MM.1S (cell line): ENCODE data around the gene NPVF.

Experiments used
- DNase-seq: peaks from one replicate; pipeline ENCODE4 v3.0.0-alpha.2; 2015
- H2AFZ ChIP-seq: fragments of 300-600 bp; sonication (generic); 2 replicates; pipeline ENCODE4 v1.6.0; 2016; ENCODE audit warnings: antibody characterized with exemption, low read length
- H3F3A ChIP-seq: fragments of 300-600 bp; sonication (generic); 2 replicates; pipeline ENCODE4 v1.6.1; 2016; ENCODE audit warnings: mild to moderate bottlenecking, antibody characterized with exemption, low read length, moderate library complexity, mixed read lengths; ENCODE audit not compliant: insufficient read depth
- H3K27ac ChIP-seq: fragments of 300-600 bp; sonication (generic); 2 replicates; pipeline ENCODE4 v1.5.1; 2016; ENCODE audit warnings: mild to moderate bottlenecking, low read length
- H3K27me3 ChIP-seq: fragments of 300-600 bp; sonication (generic); replicated peaks from 2 replicates; pipeline ENCODE4 v1.6.0; 2016; ENCODE audit warnings: low read length; ENCODE audit not compliant: insufficient read depth
- H3K36me3 ChIP-seq: fragments of 300-600 bp; sonication (generic); replicated peaks from 2 replicates; pipeline ENCODE4 v1.6.1; 2016; ENCODE audit warnings: mild to moderate bottlenecking, low read length, mixed read lengths; ENCODE audit not compliant: insufficient read depth
- H3K4me1 ChIP-seq: fragments of 300-600 bp; sonication (generic); 2 replicates; pipeline ENCODE4 v1.6.1; 2016; ENCODE audit warnings: low read length, mixed read lengths
- H3K4me2 ChIP-seq: fragments of 300-600 bp; sonication (generic); 2 replicates; pipeline ENCODE4 v1.6.0; 2016; ENCODE audit warnings: low read depth, low read length
- H3K4me3 ChIP-seq: fragments of 300-600 bp; sonication (generic); 2 replicates; pipeline ENCODE4 v1.5.1; 2016; ENCODE audit warnings: low read length, mixed read lengths
- H3K79me2 ChIP-seq: fragments of 300-600 bp; sonication (generic); 2 replicates; pipeline ENCODE4 v1.6.1; 2016; ENCODE audit warnings: mixed run types, low read length, mixed read lengths
- H3K9ac ChIP-seq: fragments of 300-600 bp; sonication (generic); 2 replicates; pipeline ENCODE4 v1.6.1; 2016; ENCODE audit warnings: low read length, mixed read lengths
- H3K9me2 ChIP-seq: fragments of 300-600 bp; sonication (generic); replicated peaks from 2 replicates; pipeline ENCODE4 v1.6.1; 2016; ENCODE audit warnings: mild to moderate bottlenecking, low read length, mixed read lengths; ENCODE audit not compliant: insufficient read depth
- H3K9me3 ChIP-seq: fragments of 300-600 bp; sonication (generic); replicated peaks from 2 replicates; pipeline ENCODE4 v1.6.1; 2016; ENCODE audit warnings: mild to moderate bottlenecking, low read length, mixed read lengths; ENCODE audit not compliant: insufficient read depth
- H4K20me1 ChIP-seq: fragments of 300-600 bp; sonication (generic); 2 replicates; pipeline ENCODE4 v1.6.1; 2016; ENCODE audit warnings: mild to moderate bottlenecking, low read length, moderate library complexity, mixed read lengths; ENCODE audit not compliant: insufficient read depth
- EZH2 ChIP-seq: fragments of 300-600 bp; sonication (generic); optimal IDR thresholded peaks from 2 replicates; pipeline ENCODE3; 2017; ENCODE audit warnings: low read depth, mild to moderate bottlenecking, antibody characterized with exemption, low read length, mixed read lengths
- EZH2phosphoT487 ChIP-seq: fragments of 300-600 bp; sonication (generic); IDR thresholded peaks from 2 replicates; pipeline ENCODE4 v1.6.1; 2018; ENCODE audit warnings: antibody characterized with exemption, low read length
- TF ChIP-seq, protein P1 (sequence below): fragments of 300-600 bp; sonication (generic); IDR thresholded peaks from 2 replicates; pipeline ENCODE4 v1.5.1; 2016; ENCODE audit warnings: antibody characterized with exemption, low read length, mixed read lengths

Gene NPVF

DNA sequence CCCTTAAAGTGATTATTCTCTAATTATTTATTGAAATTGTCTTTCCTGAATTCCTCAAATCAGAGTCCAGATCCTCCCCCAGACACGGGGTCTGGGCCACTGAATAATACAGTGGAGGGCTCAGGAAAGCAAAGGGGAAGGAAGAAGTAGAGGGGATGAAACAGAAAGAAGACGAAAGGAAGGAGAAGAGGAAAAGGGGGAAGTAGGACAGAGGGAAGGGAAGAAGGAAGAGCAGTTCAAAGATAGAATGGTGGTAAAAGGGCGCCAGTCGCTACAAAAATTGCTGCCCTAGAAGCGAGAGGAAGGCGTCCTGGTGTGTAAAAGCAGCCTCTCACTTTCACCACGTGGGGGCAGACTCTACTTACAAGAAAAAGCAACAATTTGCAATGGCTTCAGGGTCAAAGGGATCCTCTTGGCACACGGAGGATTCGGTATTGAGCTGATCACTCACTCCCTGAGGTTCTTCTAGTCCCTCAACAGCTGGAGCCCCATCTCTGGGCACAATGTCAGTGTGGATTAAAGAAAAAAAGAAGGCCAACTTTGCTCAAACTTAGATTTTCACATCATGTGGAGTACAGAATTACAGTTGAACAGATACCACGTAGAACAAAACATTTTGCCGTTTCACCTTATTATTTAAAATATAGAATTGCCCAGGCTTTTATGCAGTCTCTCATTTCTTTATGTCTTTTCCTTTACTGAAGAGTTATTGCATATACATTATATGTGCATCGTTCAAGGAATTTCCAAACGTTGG, 31.4 kb upstream of the NPVF start:
- H3K4me2 ChIP-seq, result peak overlapping the region; percentile 9; the same call in 1 of the 2 replicates
- H3K9me3 ChIP-seq, result no peaks in the 10 kb centered on the region
- peak; percentile 81 for DNase-seq
- H3K27ac ChIP-seq, result no peak overlapping the region
- peak overlapping the region; percentile 39; the same call in 1 of the 2 replicates for H2AFZ ChIP-seq
- no peaks in the 10 kb centered on the region for H3K79me2 ChIP-seq
- TF ChIP-seq EZH2phosphoT487, result no peak
- no peak for TF ChIP-seq EZH2
- TF ChIP-seq, protein P1, sequence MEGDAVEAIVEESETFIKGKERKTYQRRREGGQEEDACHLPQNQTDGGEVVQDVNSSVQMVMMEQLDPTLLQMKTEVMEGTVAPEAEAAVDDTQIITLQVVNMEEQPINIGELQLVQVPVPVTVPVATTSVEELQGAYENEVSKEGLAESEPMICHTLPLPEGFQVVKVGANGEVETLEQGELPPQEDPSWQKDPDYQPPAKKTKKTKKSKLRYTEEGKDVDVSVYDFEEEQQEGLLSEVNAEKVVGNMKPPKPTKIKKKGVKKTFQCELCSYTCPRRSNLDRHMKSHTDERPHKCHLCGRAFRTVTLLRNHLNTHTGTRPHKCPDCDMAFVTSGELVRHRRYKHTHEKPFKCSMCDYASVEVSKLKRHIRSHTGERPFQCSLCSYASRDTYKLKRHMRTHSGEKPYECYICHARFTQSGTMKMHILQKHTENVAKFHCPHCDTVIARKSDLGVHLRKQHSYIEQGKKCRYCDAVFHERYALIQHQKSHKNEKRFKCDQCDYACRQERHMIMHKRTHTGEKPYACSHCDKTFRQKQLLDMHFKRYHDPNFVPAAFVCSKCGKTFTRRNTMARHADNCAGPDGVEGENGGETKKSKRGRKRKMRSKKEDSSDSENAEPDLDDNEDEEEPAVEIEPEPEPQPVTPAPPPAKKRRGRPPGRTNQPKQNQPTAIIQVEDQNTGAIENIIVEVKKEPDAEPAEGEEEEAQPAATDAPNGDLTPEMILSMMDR, result peak; percentile 80
- no peak overlapping the region for H3K9ac ChIP-seq
- no peaks in the 10 kb centered on the region for H3K9me2 ChIP-seq
- no peaks in the 10 kb centered on the region for H3F3A ChIP-seq
- H3K36me3 ChIP-seq, result no peaks in the 10 kb centered on the region
- no peaks in the 10 kb centered on the region for H4K20me1 ChIP-seq
- 0 out of 2 replicates have a peak, but pooled peaks cover 10% of the 10 kb centered on the region for H3K27me3 ChIP-seq
- H3K4me1 ChIP-seq, result peaks cover 16% of the 10 kb centered on the region
- no peak overlapping the region for H3K4me3 ChIP-seq

- Histone ChIP-seq H2AFZ (no peak overlapping the region), H3K4me3 (no peak overlapping the region), H3K27ac (no peak overlapping the region), H3K9me2 (no peaks in the 10 kb centered on the region), H3K9ac (no peak overlapping the region), H3K9me3 (no peaks in the 10 kb centered on the region), H3K36me3 (no peaks in the 10 kb centered on the region), H3K4me1 (peaks cover 11% of the 10 kb centered on the region), H3K79me2 (no peaks in the 10 kb centered on the region), H3F3A (no peaks in the 10 kb centered on the region), H3K4me2 (no peak overlapping the region), H4K20me1 (no peaks in the 10 kb centered on the region), H3K27me3 (0 out of 2 replicates have a peak, but pooled peaks cover 6% of the 10 kb centered on the region)
- no peak for DNase-seq
- TF ChIP-seq EZH2, result no peak
- TF ChIP-seq, protein P1, result no peak
- no peak for TF ChIP-seq EZH2phosphoT487
Measured at GRCh38 chr7:25256333-25256819, 28.1 kb upstream of the NPVF start.

- TF ChIP-seq EZH2phosphoT487 (no peak), EZH2 (no peak)
- TF ChIP-seq, protein P1, result no peak
- peaks cover 5% of the 10 kb centered on the region; the same call in 1 of the 2 replicates for H3K4me1 ChIP-seq
- H3K4me3 ChIP-seq, result no peak overlapping the region
- no peak overlapping the region for H3K9ac ChIP-seq
- H4K20me1 ChIP-seq, result no peaks in the 10 kb centered on the region
- no peak overlapping the region for H3K27ac ChIP-seq
- H2AFZ ChIP-seq, result no peak overlapping the region
- no peak for DNase-seq
- H3K9me3 ChIP-seq, result no peaks in the 10 kb centered on the region
- H3K9me2 ChIP-seq, result no peaks in the 10 kb centered on the region
- H3F3A ChIP-seq, result no peaks in the 10 kb centered on the region
- H3K36me3 ChIP-seq, result no peaks in the 10 kb centered on the region
- H3K4me2 ChIP-seq, result no peak overlapping the region
- H3K79me2 ChIP-seq, result no peaks in the 10 kb centered on the region
- 0 out of 2 replicates have a peak, but pooled peaks cover 6% of the 10 kb centered on the region for H3K27me3 ChIP-seq
Measured at GRCh38 chr7:25255611-25256332, 27.5 kb upstream of the NPVF start.
